GM12878 (cell line): ENCODE results near the gene USP25.

Source experiments
- HCFC1 ChIP-seq: fragments of 150-350 bp; IDR thresholded peaks from 2 replicates; pipeline ENCODE4 v1.6.1; 2014; ENCODE audit warnings: low read length
- HDAC6 ChIP-seq: fragments of 200-600 bp; sonication (generic); IDR thresholded peaks from one replicate; pipeline ENCODE4 v1.8.0; 2017; ENCODE audit warnings: antibody characterized with exemption; ENCODE audit not compliant: unreplicated experiment
- MYC ChIP-seq: IDR thresholded peaks from 2 replicates; pipeline ENCODE4 v1.6.1; 2011; ENCODE audit warnings: mild to moderate bottlenecking, low read length, moderate library complexity, inconsistent platforms; ENCODE audit not compliant: insufficient read depth, insufficient replicate concordance, insufficient read length, severe bottlenecking
- RAD51 ChIP-seq: fragments of 450-650 bp; IDR thresholded peaks from 2 replicates; pipeline ENCODE4 v1.6.1; 2016; ENCODE audit warnings: moderate library complexity, mild to moderate bottlenecking, inconsistent platforms
- YY1 ChIP-seq: IDR thresholded peaks from 2 replicates; pipeline ENCODE4 v1.6.1; 2011; ENCODE audit warnings: low read depth, mild to moderate bottlenecking, low read length
- TF ChIP-seq, protein P1 (sequence below), 3 experiments: IDR thresholded peaks in 2 of 3; conservative IDR thresholded peaks in 1 of 3; 2 replicates each; pipeline ENCODE4 v1.5.1; 2011; ENCODE audit warnings: low read depth in 3 of 3, low read length in 3 of 3, mild to moderate bottlenecking in 3 of 3, control low read depth in 2 of 3, moderate library complexity in 2 of 3, inconsistent platforms in 1 of 3, mixed read lengths in 1 of 3; ENCODE audit not compliant: control insufficient read depth in 2 of 3, insufficient read depth in 1 of 3; ENCODE audit errors: extremely low read depth in 1 of 3

DNA sequence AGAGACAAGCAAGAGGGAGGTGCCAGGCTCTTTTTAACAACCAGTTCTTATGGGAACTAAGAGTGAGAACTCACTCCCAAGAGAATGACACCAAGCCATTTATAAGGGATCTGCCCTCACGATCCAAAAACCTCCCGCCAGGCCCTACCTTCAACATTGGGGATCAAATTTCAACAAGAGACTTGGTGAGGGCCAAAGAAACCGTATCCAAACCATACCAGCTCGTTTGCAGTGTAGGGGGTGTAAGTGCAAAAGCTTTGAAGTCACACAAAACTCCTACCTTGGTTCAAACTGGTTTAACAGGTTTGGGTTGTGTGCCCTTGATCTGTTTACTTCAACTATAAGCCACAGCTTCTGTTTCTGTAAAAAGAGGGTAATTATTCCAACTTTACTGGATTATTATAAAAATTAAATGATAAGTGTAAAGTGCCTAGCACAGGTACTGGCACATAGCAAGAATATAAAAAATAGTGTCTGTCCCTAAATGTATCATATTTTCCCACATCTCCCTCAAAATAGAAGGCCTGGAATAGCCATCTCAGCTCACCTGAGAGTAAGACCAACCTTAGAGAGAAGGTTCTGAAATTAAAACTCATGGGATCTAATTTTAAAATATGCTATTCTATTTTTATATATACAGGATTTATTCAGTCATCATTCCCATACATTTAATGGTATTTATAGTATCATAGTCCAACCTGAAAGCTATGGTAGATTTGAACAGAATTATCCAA, 7.0 kb upstream of the USP25 start:
- TF ChIP-seq, protein P1, sequence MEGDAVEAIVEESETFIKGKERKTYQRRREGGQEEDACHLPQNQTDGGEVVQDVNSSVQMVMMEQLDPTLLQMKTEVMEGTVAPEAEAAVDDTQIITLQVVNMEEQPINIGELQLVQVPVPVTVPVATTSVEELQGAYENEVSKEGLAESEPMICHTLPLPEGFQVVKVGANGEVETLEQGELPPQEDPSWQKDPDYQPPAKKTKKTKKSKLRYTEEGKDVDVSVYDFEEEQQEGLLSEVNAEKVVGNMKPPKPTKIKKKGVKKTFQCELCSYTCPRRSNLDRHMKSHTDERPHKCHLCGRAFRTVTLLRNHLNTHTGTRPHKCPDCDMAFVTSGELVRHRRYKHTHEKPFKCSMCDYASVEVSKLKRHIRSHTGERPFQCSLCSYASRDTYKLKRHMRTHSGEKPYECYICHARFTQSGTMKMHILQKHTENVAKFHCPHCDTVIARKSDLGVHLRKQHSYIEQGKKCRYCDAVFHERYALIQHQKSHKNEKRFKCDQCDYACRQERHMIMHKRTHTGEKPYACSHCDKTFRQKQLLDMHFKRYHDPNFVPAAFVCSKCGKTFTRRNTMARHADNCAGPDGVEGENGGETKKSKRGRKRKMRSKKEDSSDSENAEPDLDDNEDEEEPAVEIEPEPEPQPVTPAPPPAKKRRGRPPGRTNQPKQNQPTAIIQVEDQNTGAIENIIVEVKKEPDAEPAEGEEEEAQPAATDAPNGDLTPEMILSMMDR (IDR thresholded peaks at IDR 0.05 in 2 of 3, conservative IDR thresholded peaks at IDR 0.05 in 1 of 3; ENCODE audit: control insufficient read depth in 2 of 3, extremely low read depth in 1 of 3, insufficient read depth in 1 of 3, low read depth in 3 of 3, low read length in 3 of 3), result no peak
- no peak for TF ChIP-seq YY1
- TF ChIP-seq HCFC1, result no peak
- TF ChIP-seq MYC, result no peak
- TF ChIP-seq RAD51, result no peak
- TF ChIP-seq HDAC6, result no peak
